ENCODE data around the gene ZSCAN5A.

GRCh38 chr19:56222901-56223300 is 91.7 kb downstream of the ZSCAN5A start:
- TF ChIP-seq EZH2 (IDR thresholded peaks at IDR 0.05; ENCODE audit: borderline replicate concordance, insufficient read depth, low read depth, low read length, poor library complexity, severe bottlenecking), result no peak
- TF ChIP-seq, protein P1, sequence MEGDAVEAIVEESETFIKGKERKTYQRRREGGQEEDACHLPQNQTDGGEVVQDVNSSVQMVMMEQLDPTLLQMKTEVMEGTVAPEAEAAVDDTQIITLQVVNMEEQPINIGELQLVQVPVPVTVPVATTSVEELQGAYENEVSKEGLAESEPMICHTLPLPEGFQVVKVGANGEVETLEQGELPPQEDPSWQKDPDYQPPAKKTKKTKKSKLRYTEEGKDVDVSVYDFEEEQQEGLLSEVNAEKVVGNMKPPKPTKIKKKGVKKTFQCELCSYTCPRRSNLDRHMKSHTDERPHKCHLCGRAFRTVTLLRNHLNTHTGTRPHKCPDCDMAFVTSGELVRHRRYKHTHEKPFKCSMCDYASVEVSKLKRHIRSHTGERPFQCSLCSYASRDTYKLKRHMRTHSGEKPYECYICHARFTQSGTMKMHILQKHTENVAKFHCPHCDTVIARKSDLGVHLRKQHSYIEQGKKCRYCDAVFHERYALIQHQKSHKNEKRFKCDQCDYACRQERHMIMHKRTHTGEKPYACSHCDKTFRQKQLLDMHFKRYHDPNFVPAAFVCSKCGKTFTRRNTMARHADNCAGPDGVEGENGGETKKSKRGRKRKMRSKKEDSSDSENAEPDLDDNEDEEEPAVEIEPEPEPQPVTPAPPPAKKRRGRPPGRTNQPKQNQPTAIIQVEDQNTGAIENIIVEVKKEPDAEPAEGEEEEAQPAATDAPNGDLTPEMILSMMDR (IDR thresholded peaks at IDR 0.05), result no peak

Data from B cell (primary cell).